Activated CD8-positive, alpha-beta memory T cell treated with anti-CD3 and anti-CD28 coated beads, Interleukin-2, amount 10 ng/mL, durations not matched to agents 7 days and 5 days (primary cell): ENCODE measurements around the gene CACNA1C. TPM values are rescaled to one million over a fixed set of nuclear protein-coding genes. Genes with fewer than 3 reads are reported as not detected.

Experiments used
- ATAC-seq: fragments of 150-1000 bp; cut with Tn5 transposase; one replicate; pipeline ENCODE4 v1.10.0; 2021; ENCODE audit warnings: moderate library complexity
- CTCF ChIA-PET: fragments of 350-600 bp; sonication (Branson Sonifier 250); formaldehyde crosslinking; loops from one replicate; lab custom pipeline; 2021; ENCODE audit warnings: antibody characterized with exemption; lab: Charles Lee
- DNase-seq: peaks from one replicate; pipeline ENCODE4 v3.0.0-alpha.2; 2020
- H3K27ac Mint-ChIP-seq: one replicate; pipeline ENCODE4 v1.8.0; 2021; ENCODE audit warnings: mild to moderate bottlenecking, mixed read lengths
- H3K27me3 Mint-ChIP-seq: one replicate; pipeline ENCODE4 v1.8.0; 2021; ENCODE audit warnings: mixed read lengths
- H3K36me3 Mint-ChIP-seq: one replicate; pipeline ENCODE4 v1.8.0; 2021; ENCODE audit warnings: mild to moderate bottlenecking, mixed read lengths
- H3K4me1 Mint-ChIP-seq: one replicate; pipeline ENCODE4 v1.8.0; 2021; ENCODE audit warnings: mixed read lengths
- H3K4me3 Mint-ChIP-seq: one replicate; pipeline ENCODE4 v1.8.0; 2021; ENCODE audit warnings: mild to moderate bottlenecking, moderate library complexity, mixed read lengths
- H3K9me3 Mint-ChIP-seq: one replicate; pipeline ENCODE4 v1.8.0; 2022; ENCODE audit warnings: low read depth, mixed read lengths
- total RNA-seq, 2 experiments: library from RNA; stranded (reverse); gene quantifications; one replicate each; pipeline ENCODE4 v1.2.3, GENCODE V29; 2021

The CACNA1C gene
- total RNA-seq, 2 experiments from 2014 or later, result 0.14 to 0.26 TPM

GRCh38 chr12:2560356-2560755 lies 507.6 kb downstream of the CACNA1C start:
- CTCF ChIA-PET, result interaction anchor here (0.6 kb wide), 1 partner anchor 110 kb away, joined by 3 read pairs; no protein-coding TSS in a partner anchor
- Mint-ChIP-seq H3K27me3 (peaks cover 28% of the 10 kb centered on the region), H3K9me3 (no peaks in the 10 kb centered on the region), H3K27ac (no peak overlapping the region), H3K4me1 (no peaks in the 10 kb centered on the region), H3K36me3 (no peaks in the 10 kb centered on the region), H3K4me3 (no peak overlapping the region)
- DNase-seq, result no peak
- ATAC-seq, result no peak

- CTCF ChIA-PET, result no interaction called here
- no peak overlapping the region for H3K4me3 Mint-ChIP-seq
- peaks cover 25% of the 10 kb centered on the region for H3K27me3 Mint-ChIP-seq
- no peaks in the 10 kb centered on the region for H3K36me3 Mint-ChIP-seq
- H3K4me1 Mint-ChIP-seq, result no peaks in the 10 kb centered on the region
- DNase-seq (no peak), ATAC-seq (no peak)
- H3K27ac Mint-ChIP-seq, result no peak overlapping the region
- H3K9me3 Mint-ChIP-seq, result no peaks in the 10 kb centered on the region
These were observed 508.6 kb downstream of the CACNA1C start for GRCh38 chr12:2561367-2561766.

GRCh38 chr12:2562400-2562799 lies 509.6 kb downstream of the CACNA1C start:
- ATAC-seq, result no peak
- Mint-ChIP-seq H3K27ac (no peak overlapping the region), H3K9me3 (no peaks in the 10 kb centered on the region), H3K36me3 (no peaks in the 10 kb centered on the region), H3K4me3 (no peak overlapping the region), H3K27me3 (peaks cover 15% of the 10 kb centered on the region), H3K4me1 (no peaks in the 10 kb centered on the region)
- DNase-seq, result no peak
- CTCF ChIA-PET, result no interaction called here

- CTCF ChIA-PET, result no interaction called here
- ATAC-seq (no peak), DNase-seq (no peak)
- no peaks in the 10 kb centered on the region for H3K9me3 Mint-ChIP-seq
- no peaks in the 10 kb centered on the region for H3K4me1 Mint-ChIP-seq
- no peak overlapping the region for H3K27ac Mint-ChIP-seq
- H3K36me3 Mint-ChIP-seq, result no peaks in the 10 kb centered on the region
- H3K27me3 Mint-ChIP-seq, result peaks cover 15% of the 10 kb centered on the region
- no peak overlapping the region for H3K4me3 Mint-ChIP-seq
These were observed 510.9 kb downstream of the CACNA1C start for GRCh38 chr12:2563709-2564108.

GRCh38 chr12:2566161-2566560 lies 513.4 kb downstream of the CACNA1C start:
- CTCF ChIA-PET, result no interaction called here
- Mint-ChIP-seq H3K4me1 (no peaks in the 10 kb centered on the region), H3K27ac (no peak overlapping the region), H3K4me3 (no peak overlapping the region), H3K36me3 (no peaks in the 10 kb centered on the region), H3K27me3 (peaks cover 21% of the 10 kb centered on the region), H3K9me3 (no peaks in the 10 kb centered on the region)
- no peak for DNase-seq
- ATAC-seq, result no peak

GRCh38 chr12:2567711-2568110 lies 514.9 kb downstream of the CACNA1C start:
- ATAC-seq, result no peak
- Mint-ChIP-seq H3K9me3 (no peaks in the 10 kb centered on the region), H3K27me3 (peaks cover 23% of the 10 kb centered on the region), H3K36me3 (no peaks in the 10 kb centered on the region), H3K27ac (no peak overlapping the region), H3K4me1 (no peaks in the 10 kb centered on the region), H3K4me3 (no peak overlapping the region)
- no peak for DNase-seq
- CTCF ChIA-PET, result no interaction called here

GRCh38 chr12:2570562-2570961 lies 517.8 kb downstream of the CACNA1C start:
- CTCF ChIA-PET, result interaction anchor here (1.5 kb wide), 1 partner anchor 12 kb away, joined by 3 read pairs; no protein-coding TSS in a partner anchor
- ATAC-seq, result no peak
- Mint-ChIP-seq H3K27me3 (peaks cover 39% of the 10 kb centered on the region), H3K4me3 (no peak overlapping the region), H3K27ac (no peak overlapping the region), H3K9me3 (no peaks in the 10 kb centered on the region), H3K4me1 (no peaks in the 10 kb centered on the region), H3K36me3 (no peaks in the 10 kb centered on the region)
- no peak for DNase-seq

- Mint-ChIP-seq H3K4me3 (no peak overlapping the region), H3K27me3 (peaks cover 35% of the 10 kb centered on the region), H3K36me3 (no peaks in the 10 kb centered on the region), H3K4me1 (no peaks in the 10 kb centered on the region), H3K27ac (no peak overlapping the region), H3K9me3 (no peaks in the 10 kb centered on the region)
- CTCF ChIA-PET, result interaction anchor here (1.9 kb wide), 1 partner anchor 9 kb away, joined by 7 read pairs; no protein-coding TSS in a partner anchor
- no peak for DNase-seq
- no peak for ATAC-seq
These were observed 521.7 kb downstream of the CACNA1C start for GRCh38 chr12:2574355-2574935.

GRCh38 chr12:2575245-2575644 lies 522.5 kb downstream of the CACNA1C start:
- Mint-ChIP-seq H3K9me3 (no peaks in the 10 kb centered on the region), H3K27me3 (peaks cover 31% of the 10 kb centered on the region), H3K36me3 (no peaks in the 10 kb centered on the region), H3K27ac (no peak overlapping the region), H3K4me3 (no peak overlapping the region), H3K4me1 (no peaks in the 10 kb centered on the region)
- CTCF ChIA-PET, result interaction anchor here (1.9 kb wide), 1 partner anchor 8 kb away, joined by 7 read pairs; no protein-coding TSS in a partner anchor
- no peak for ATAC-seq
- no peak for DNase-seq

GRCh38 chr12:2578211-2578610 lies 525.4 kb downstream of the CACNA1C start:
- Mint-ChIP-seq H3K4me1 (peaks cover 1% of the 10 kb centered on the region), H3K27ac (no peak overlapping the region), H3K9me3 (no peaks in the 10 kb centered on the region), H3K36me3 (no peaks in the 10 kb centered on the region), H3K27me3 (peaks cover 30% of the 10 kb centered on the region), H3K4me3 (no peak overlapping the region)
- ATAC-seq (no peak), DNase-seq (no peak)
- CTCF ChIA-PET, result no interaction called here

- CTCF ChIA-PET, result no interaction called here
- DNase-seq (no peak), ATAC-seq (no peak)
- no peaks in the 10 kb centered on the region for H3K36me3 Mint-ChIP-seq
- no peaks in the 10 kb centered on the region for H3K9me3 Mint-ChIP-seq
- no peak overlapping the region for H3K27ac Mint-ChIP-seq
- H3K4me3 Mint-ChIP-seq, result no peak overlapping the region
- H3K27me3 Mint-ChIP-seq, result peaks cover 32% of the 10 kb centered on the region
- H3K4me1 Mint-ChIP-seq, result peaks cover 1% of the 10 kb centered on the region
These were observed 526.0 kb downstream of the CACNA1C start for GRCh38 chr12:2578772-2579171.

GRCh38 chr12:2580821-2581220 lies 528.0 kb downstream of the CACNA1C start:
- Mint-ChIP-seq H3K4me1 (peaks cover 1% of the 10 kb centered on the region), H3K27me3 (peaks cover 37% of the 10 kb centered on the region), H3K4me3 (no peak overlapping the region), H3K27ac (no peak overlapping the region), H3K36me3 (no peaks in the 10 kb centered on the region), H3K9me3 (no peaks in the 10 kb centered on the region)
- CTCF ChIA-PET, result no interaction called here
- ATAC-seq, result no peak
- DNase-seq, result no peak

GRCh38 chr12:2581293-2582045 lies 528.7 kb downstream of the CACNA1C start:
- DNase-seq (no peak), ATAC-seq (no peak)
- Mint-ChIP-seq H3K4me1 (peaks cover 1% of the 10 kb centered on the region), H3K9me3 (no peaks in the 10 kb centered on the region), H3K36me3 (no peaks in the 10 kb centered on the region), H3K27me3 (peaks cover 39% of the 10 kb centered on the region), H3K27ac (no peak overlapping the region), H3K4me3 (no peak overlapping the region)
- CTCF ChIA-PET, result interaction anchor here (1.4 kb wide), 1 partner anchor 223 kb away, joined by 4 read pairs; no protein-coding TSS in a partner anchor

- peaks cover 1% of the 10 kb centered on the region for H3K4me1 Mint-ChIP-seq
- ATAC-seq, result no peak
- no peak overlapping the region for H3K4me3 Mint-ChIP-seq
- H3K36me3 Mint-ChIP-seq, result no peaks in the 10 kb centered on the region
- H3K9me3 Mint-ChIP-seq, result no peaks in the 10 kb centered on the region
- H3K27ac Mint-ChIP-seq, result no peak overlapping the region
- CTCF ChIA-PET, result interaction anchor here (0.7 to 2.1 kb wide), 21 partner anchors 8 to 936 kb away, joined by 3 to 7 read pairs (median 3); no protein-coding TSS in a partner anchor
- H3K27me3 Mint-ChIP-seq, result peaks cover 46% of the 10 kb centered on the region
- DNase-seq, result no peak
These were observed 529.8 kb downstream of the CACNA1C start for GRCh38 chr12:2582631-2583030.
